ENCODE data around the gene SERPINI1.

DNA sequence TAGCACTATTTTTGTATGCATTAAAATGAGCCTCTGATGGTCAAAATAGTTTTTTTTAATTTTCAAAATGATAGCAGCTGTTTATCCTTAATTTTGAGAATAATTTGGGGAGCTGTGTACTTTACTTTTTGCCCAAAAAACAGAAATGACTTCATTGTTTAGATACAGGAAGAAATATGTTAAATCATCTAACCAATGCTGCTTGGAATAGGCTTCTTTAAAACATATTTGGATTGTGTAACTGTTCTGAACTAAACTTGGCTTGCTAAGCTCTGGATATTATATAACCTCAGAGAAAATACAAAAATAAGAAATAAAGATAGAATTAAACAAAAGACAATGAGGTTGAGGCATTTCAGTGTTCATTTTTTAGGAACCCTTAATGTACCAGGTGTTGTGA is 119.3 kb downstream of the SERPINI1 start:
- TF ChIP-seq CTCF (IDR thresholded peaks at IDR 0.05): no peak
- no peak for TF ChIP-seq POLR2A (IDR thresholded peaks at IDR 0.05)
